Fibroblast of skin of abdomen (primary cell): Measurements from ENCODE around the gene EIF5AL1.
"Not testable (repeated sequence)": the region's sequence is repeated elsewhere in the genome, so short reads cannot be mapped to it uniquely, and the experiment has no call there.

Source experiments
- DNase-seq: peaks from one replicate; pipeline ENCODE4 v3.0.0-alpha.2; 2013

Gene EIF5AL1

GRCh38 chr10:79487296-79488194 is 24.8 kb upstream of the EIF5AL1 start:
- DNase-seq: peak; percentile 62

- peak; percentile 94 for DNase-seq
Measured at GRCh38 chr10:79488336-79488735, 24.0 kb upstream of the EIF5AL1 start.

GRCh38 chr10:79488870-79489269 is 23.5 kb upstream of the EIF5AL1 start:
- DNase-seq: no peak

GRCh38 chr10:79490400-79491142 is 21.8 kb upstream of the EIF5AL1 start:
- DNase-seq: peak; percentile 56

- DNase-seq: no peak
Measured at GRCh38 chr10:79491143-79491835, 21.0 kb upstream of the EIF5AL1 start.

- DNase-seq: no peak
Measured at GRCh38 chr10:79492256-79492655, 20.1 kb upstream of the EIF5AL1 start.

GRCh38 chr10:79492839-79493238 is 19.5 kb upstream of the EIF5AL1 start:
- DNase-seq: no peak

GRCh38 chr10:79493806-79494205 is 18.5 kb upstream of the EIF5AL1 start:
- DNase-seq: no peak

- DNase-seq: no peak
Measured at GRCh38 chr10:79494871-79495705, 17.2 kb upstream of the EIF5AL1 start.

- DNase-seq: no peak
Measured at GRCh38 chr10:79495791-79496190, 16.5 kb upstream of the EIF5AL1 start.

- no peak for DNase-seq
Measured at GRCh38 chr10:79496896-79497295, 15.4 kb upstream of the EIF5AL1 start.

- no peak for DNase-seq
Measured at GRCh38 chr10:79498291-79498829, 14.0 kb upstream of the EIF5AL1 start.

- no peak for DNase-seq
Measured at GRCh38 chr10:79502561-79503309, 9.6 kb upstream of the EIF5AL1 start.

GRCh38 chr10:79503787-79504186 is 8.5 kb upstream of the EIF5AL1 start:
- DNase-seq: not testable (repeated sequence)

GRCh38 chr10:79504483-79504882 is 7.8 kb upstream of the EIF5AL1 start:
- DNase-seq: not testable (repeated sequence)

- DNase-seq: not testable (repeated sequence)
Measured at GRCh38 chr10:79505328-79505727, 7.0 kb upstream of the EIF5AL1 start.

GRCh38 chr10:79505829-79506228 is 6.5 kb upstream of the EIF5AL1 start:
- DNase-seq: no peak

- no peak for DNase-seq
Measured at GRCh38 chr10:79507440-79508167, 4.7 kb upstream of the EIF5AL1 start.

GRCh38 chr10:79508245-79508644 is 4.1 kb upstream of the EIF5AL1 start:
- not testable (repeated sequence) for DNase-seq

- not testable (repeated sequence) for DNase-seq
Measured at GRCh38 chr10:79509306-79509933, 2.9 kb upstream of the EIF5AL1 start.
